SK-N-SH treated with all-trans-retinoic acid at 6 μM for 48 hours (cell line): ENCODE results near the gene SLC24A4.

Source experiments
- ATAC-seq: fragments of 200-7000 bp; cut with Tn5 transposase; 3 replicates; pipeline ENCODE4 v1.9.1; 2020; ENCODE audit warnings: mild to moderate bottlenecking, moderate library complexity
- ARNTL ChIP-seq: fragments of 450-650 bp; formaldehyde crosslinking; IDR thresholded peaks from 2 replicates; pipeline ENCODE4 v1.5.0; 2020; ENCODE audit warnings: low read depth, mild to moderate bottlenecking, moderate library complexity, borderline replicate concordance
- BACH2 ChIP-seq: fragments of 250-450 bp; sonication (Bioruptor Pico); IDR thresholded peaks from 2 replicates; pipeline ENCODE4 v1.9.0; 2021; ENCODE audit warnings: mild to moderate bottlenecking, borderline replicate concordance
- CREB5 ChIP-seq: fragments of 250-450 bp; sonication (Bioruptor Pico); IDR thresholded peaks from 2 replicates; pipeline ENCODE4 v1.5.1; 2020; ENCODE audit warnings: low read depth, mild to moderate bottlenecking, moderate library complexity
- CSDC2 ChIP-seq: fragments of 250-450 bp; sonication (Bioruptor Pico); IDR thresholded peaks from 2 replicates; pipeline ENCODE4 v1.5.0; 2020; ENCODE audit warnings: mild to moderate bottlenecking, moderate library complexity
- CSRNP3 ChIP-seq: fragments of 250-450 bp; sonication (Bioruptor Pico); IDR thresholded peaks from 2 replicates; pipeline ENCODE4 v1.5.1; 2021; ENCODE audit warnings: mild to moderate bottlenecking, moderate library complexity
- ESRRG ChIP-seq: fragments of 250-450 bp; sonication (Bioruptor Pico); IDR thresholded peaks from 2 replicates; pipeline ENCODE4 v1.6.1; 2021; ENCODE audit warnings: mild to moderate bottlenecking
- GLIS3 ChIP-seq: fragments of 250-450 bp; sonication (Bioruptor Pico); IDR thresholded peaks from 2 replicates; pipeline ENCODE4 v1.5.0; 2020; ENCODE audit warnings: mild to moderate bottlenecking, moderate library complexity
- PPARA ChIP-seq: fragments of 250-450 bp; sonication (Bioruptor Pico); IDR thresholded peaks from 2 replicates; pipeline ENCODE4 v1.5.0; 2020; ENCODE audit warnings: mild to moderate bottlenecking, borderline replicate concordance
- RARB ChIP-seq: fragments of 250-450 bp; sonication (Bioruptor Pico); IDR thresholded peaks from 2 replicates; pipeline ENCODE4 v1.8.0; 2021; ENCODE audit warnings: mild to moderate bottlenecking, moderate library complexity
- SNAI2 ChIP-seq: fragments of 250-450 bp; sonication (Bioruptor Pico); IDR thresholded peaks from 2 replicates; pipeline ENCODE4 v1.5.0; 2020; ENCODE audit warnings: mild to moderate bottlenecking, moderate library complexity
- TCF4 ChIP-seq: fragments of 250-450 bp; sonication (Bioruptor Pico); IDR thresholded peaks from 2 replicates; pipeline ENCODE4 v1.8.0; 2021; ENCODE audit warnings: mild to moderate bottlenecking, moderate library complexity, borderline replicate concordance
- TOX ChIP-seq: fragments of 250-450 bp; sonication (Bioruptor Pico); IDR thresholded peaks from 2 replicates; pipeline ENCODE4 v1.8.0; 2021; ENCODE audit warnings: mild to moderate bottlenecking, moderate library complexity, borderline replicate concordance
- ZC3H10 ChIP-seq: fragments of 250-450 bp; sonication (Bioruptor Pico); IDR thresholded peaks from 2 replicates; pipeline ENCODE4 v1.5.1; 2021; ENCODE audit warnings: mild to moderate bottlenecking, moderate library complexity
- ZFP3 ChIP-seq: fragments of 250-450 bp; sonication (Bioruptor Pico); IDR thresholded peaks from 2 replicates; pipeline ENCODE4 v1.5.0; 2020; ENCODE audit warnings: mild to moderate bottlenecking, moderate library complexity
- ZFP30 ChIP-seq: fragments of 450-650 bp; formaldehyde crosslinking; IDR thresholded peaks from 2 replicates; pipeline ENCODE4 v1.5.0; 2022; ENCODE audit warnings: mild to moderate bottlenecking, moderate library complexity
- ZNF70 ChIP-seq: fragments of 450-650 bp; formaldehyde crosslinking; IDR thresholded peaks from 2 replicates; pipeline ENCODE4 v1.5.0; 2020; ENCODE audit warnings: mild to moderate bottlenecking, moderate library complexity
- ZNF8 ChIP-seq: fragments of 450-650 bp; formaldehyde crosslinking; IDR thresholded peaks from 2 replicates; pipeline ENCODE4 v1.5.0; 2020; ENCODE audit warnings: mild to moderate bottlenecking, moderate library complexity
- TF ChIP-seq, protein P1 (sequence below): fragments of 250-450 bp; sonication (Bioruptor Pico); IDR thresholded peaks from 2 replicates; pipeline ENCODE4 v1.8.0; 2021; ENCODE audit warnings: low read depth, mild to moderate bottlenecking, moderate library complexity, borderline replicate concordance
- TF ChIP-seq, protein P2 (sequence below): fragments of 250-450 bp; sonication (Bioruptor Pico); IDR thresholded peaks from 2 replicates; pipeline ENCODE4 v1.5.0; 2020; ENCODE audit warnings: mild to moderate bottlenecking, moderate library complexity
- TF ChIP-seq, protein P3 (sequence below): fragments of 250-450 bp; sonication (Bioruptor Pico); IDR thresholded peaks from 2 replicates; pipeline ENCODE4 v1.8.0; 2020; ENCODE audit warnings: mild to moderate bottlenecking, moderate library complexity, borderline replicate concordance

SLC24A4 gene

DNA sequence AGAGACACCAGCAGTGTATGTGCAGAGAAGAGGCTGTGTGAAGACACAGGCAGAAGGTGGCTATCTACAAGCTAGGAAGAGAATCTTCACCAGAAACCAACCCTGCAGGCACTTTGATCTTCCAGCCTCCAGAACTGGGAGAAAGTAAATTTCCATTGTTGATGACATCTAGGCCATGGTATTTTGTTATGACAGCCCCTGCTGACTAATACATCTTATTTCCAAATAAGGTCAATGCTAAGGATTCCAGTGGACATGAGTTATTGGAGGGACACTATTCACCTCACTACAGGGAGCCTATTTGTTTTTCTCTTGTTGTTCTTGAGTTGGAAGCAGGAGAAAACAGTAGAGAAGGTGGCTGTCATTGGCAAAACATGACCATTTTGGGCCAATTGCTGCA is 102.1 kb downstream of the SLC24A4 start:
- no peak for ATAC-seq
- TF ChIP-seq, protein P1, sequence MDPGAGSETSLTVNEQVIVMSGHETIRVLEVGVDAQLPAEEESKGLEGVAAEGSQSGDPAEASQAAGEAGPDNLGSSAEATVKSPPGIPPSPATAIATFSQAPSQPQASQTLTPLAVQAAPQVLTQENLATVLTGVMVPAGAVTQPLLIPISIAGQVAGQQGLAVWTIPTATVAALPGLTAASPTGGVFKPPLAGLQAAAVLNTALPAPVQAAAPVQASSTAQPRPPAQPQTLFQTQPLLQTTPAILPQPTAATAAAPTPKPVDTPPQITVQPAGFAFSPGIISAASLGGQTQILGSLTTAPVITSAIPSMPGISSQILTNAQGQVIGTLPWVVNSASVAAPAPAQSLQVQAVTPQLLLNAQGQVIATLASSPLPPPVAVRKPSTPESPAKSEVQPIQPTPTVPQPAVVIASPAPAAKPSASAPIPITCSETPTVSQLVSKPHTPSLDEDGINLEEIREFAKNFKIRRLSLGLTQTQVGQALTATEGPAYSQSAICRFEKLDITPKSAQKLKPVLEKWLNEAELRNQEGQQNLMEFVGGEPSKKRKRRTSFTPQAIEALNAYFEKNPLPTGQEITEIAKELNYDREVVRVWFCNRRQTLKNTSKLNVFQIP (CRISPR knock-in tag) = no peak
- TF ChIP-seq CSDC2 (no peak), ESRRG (CRISPR knock-in tag) (no peak), TOX (no peak), GLIS3 (no peak), ZNF8 (no peak), ZFP30 (no peak), TCF4 (CRISPR knock-in tag) (no peak)
- TF ChIP-seq, protein P2, sequence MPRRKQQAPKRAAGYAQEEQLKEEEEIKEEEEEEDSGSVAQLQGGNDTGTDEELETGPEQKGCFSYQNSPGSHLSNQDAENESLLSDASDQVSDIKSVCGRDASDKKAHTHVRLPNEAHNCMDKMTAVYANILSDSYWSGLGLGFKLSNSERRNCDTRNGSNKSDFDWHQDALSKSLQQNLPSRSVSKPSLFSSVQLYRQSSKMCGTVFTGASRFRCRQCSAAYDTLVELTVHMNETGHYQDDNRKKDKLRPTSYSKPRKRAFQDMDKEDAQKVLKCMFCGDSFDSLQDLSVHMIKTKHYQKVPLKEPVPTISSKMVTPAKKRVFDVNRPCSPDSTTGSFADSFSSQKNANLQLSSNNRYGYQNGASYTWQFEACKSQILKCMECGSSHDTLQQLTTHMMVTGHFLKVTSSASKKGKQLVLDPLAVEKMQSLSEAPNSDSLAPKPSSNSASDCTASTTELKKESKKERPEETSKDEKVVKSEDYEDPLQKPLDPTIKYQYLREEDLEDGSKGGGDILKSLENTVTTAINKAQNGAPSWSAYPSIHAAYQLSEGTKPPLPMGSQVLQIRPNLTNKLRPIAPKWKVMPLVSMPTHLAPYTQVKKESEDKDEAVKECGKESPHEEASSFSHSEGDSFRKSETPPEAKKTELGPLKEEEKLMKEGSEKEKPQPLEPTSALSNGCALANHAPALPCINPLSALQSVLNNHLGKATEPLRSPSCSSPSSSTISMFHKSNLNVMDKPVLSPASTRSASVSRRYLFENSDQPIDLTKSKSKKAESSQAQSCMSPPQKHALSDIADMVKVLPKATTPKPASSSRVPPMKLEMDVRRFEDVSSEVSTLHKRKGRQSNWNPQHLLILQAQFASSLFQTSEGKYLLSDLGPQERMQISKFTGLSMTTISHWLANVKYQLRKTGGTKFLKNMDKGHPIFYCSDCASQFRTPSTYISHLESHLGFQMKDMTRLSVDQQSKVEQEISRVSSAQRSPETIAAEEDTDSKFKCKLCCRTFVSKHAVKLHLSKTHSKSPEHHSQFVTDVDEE = no peak
- TF ChIP-seq, protein P3, sequence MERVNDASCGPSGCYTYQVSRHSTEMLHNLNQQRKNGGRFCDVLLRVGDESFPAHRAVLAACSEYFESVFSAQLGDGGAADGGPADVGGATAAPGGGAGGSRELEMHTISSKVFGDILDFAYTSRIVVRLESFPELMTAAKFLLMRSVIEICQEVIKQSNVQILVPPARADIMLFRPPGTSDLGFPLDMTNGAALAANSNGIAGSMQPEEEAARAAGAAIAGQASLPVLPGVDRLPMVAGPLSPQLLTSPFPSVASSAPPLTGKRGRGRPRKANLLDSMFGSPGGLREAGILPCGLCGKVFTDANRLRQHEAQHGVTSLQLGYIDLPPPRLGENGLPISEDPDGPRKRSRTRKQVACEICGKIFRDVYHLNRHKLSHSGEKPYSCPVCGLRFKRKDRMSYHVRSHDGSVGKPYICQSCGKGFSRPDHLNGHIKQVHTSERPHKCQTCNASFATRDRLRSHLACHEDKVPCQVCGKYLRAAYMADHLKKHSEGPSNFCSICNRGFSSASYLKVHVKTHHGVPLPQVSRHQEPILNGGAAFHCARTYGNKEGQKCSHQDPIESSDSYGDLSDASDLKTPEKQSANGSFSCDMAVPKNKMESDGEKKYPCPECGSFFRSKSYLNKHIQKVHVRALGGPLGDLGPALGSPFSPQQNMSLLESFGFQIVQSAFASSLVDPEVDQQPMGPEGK (CRISPR knock-in tag) = no peak
- TF ChIP-seq, all 23 proteins: peak for 0

DNA sequence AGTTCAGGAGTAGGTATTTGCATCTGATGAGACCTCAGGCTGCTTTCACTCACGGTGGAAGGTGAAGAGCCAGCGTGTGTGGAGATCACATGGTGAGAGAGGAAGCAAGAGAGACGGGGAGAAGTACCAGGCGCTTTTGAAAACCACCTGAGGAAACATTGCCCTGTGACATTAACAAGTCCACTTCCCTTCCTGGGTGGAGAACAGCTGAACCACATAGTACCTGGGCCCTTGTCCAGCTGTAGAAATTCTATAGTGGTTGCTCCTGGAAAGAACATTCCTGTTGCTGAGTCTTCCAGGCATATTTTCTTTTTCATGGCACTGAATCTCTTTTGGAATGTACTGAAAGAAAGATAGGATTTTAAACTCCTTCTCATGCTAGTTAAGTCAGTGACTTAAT is 103.3 kb downstream of the SLC24A4 start:
- ATAC-seq = peak; percentile 45
- TF ChIP-seq CSDC2 = no peak
- TF ChIP-seq BACH2 (CRISPR knock-in tag) = no peak
- no peak for TF ChIP-seq ARNTL (CRISPR knock-in tag)
- no peak for TF ChIP-seq RARB
- TF ChIP-seq, protein P1 (CRISPR knock-in tag) = no peak
- no peak for TF ChIP-seq ZNF70 (CRISPR knock-in tag)
- no peak for TF ChIP-seq PPARA (CRISPR knock-in tag)
- TF ChIP-seq CSRNP3 (CRISPR knock-in tag) = no peak
- no peak for TF ChIP-seq ESRRG (CRISPR knock-in tag)
- TF ChIP-seq ZNF8 = no peak
- TF ChIP-seq TOX = no peak
- no peak for TF ChIP-seq GLIS3
- no peak for TF ChIP-seq ZC3H10 (CRISPR knock-in tag)
- TF ChIP-seq SNAI2 (CRISPR knock-in tag) = no peak
- no peak for TF ChIP-seq ZFP30
- TF ChIP-seq, protein P3 (CRISPR knock-in tag) = no peak
- no peak for TF ChIP-seq CREB5 (CRISPR knock-in tag)
- TF ChIP-seq ZFP3 (CRISPR knock-in tag) = no peak
- TF ChIP-seq, all 23 proteins: peak for 0
